Neuronal stem cell (in vitro differentiated cells): Measurements from ENCODE around the gene PTPRB.

Source experiments
- DNase-seq: peaks from one replicate; pipeline ENCODE4 v3.0.0-alpha.2; 2013; ENCODE audit warnings: low spot score
- H2AFZ ChIP-seq: one replicate; pipeline ENCODE4 v1.6.1; 2013; ENCODE audit warnings: mild to moderate bottlenecking, low read length, inconsistent platforms
- H2AK5ac ChIP-seq: 2 replicates; pipeline ENCODE4 v1.6.1; 2013; ENCODE audit warnings: low read depth, mild to moderate bottlenecking, inconsistent platforms, low read length, moderate library complexity, mixed read lengths
- H2BK120ac ChIP-seq: 2 replicates; pipeline ENCODE4 v1.6.1; 2013; ENCODE audit warnings: low read depth, mild to moderate bottlenecking, inconsistent platforms, low read length, moderate library complexity, mixed read lengths
- H2BK12ac ChIP-seq: one replicate; pipeline ENCODE4 v1.6.1; 2013; ENCODE audit warnings: low read length, inconsistent platforms
- H2BK15ac ChIP-seq: 2 replicates; pipeline ENCODE4 v1.6.1; 2013; ENCODE audit warnings: mild to moderate bottlenecking, low read length, inconsistent platforms, mixed read lengths
- H2BK5ac ChIP-seq: one replicate; pipeline ENCODE4 v1.6.1; 2013; ENCODE audit warnings: inconsistent platforms, mild to moderate bottlenecking, low read length, moderate library complexity
- H3K14ac ChIP-seq: one replicate; pipeline ENCODE4 v1.6.1; 2013; ENCODE audit warnings: low read length, inconsistent platforms
- H3K18ac ChIP-seq: 2 replicates; pipeline ENCODE4 v1.6.1; 2013; ENCODE audit warnings: low read length, inconsistent platforms
- H3K23ac ChIP-seq: 2 replicates; pipeline ENCODE4 v1.6.1; 2013; ENCODE audit warnings: low read depth, mild to moderate bottlenecking, mixed read lengths, low read length, inconsistent platforms; ENCODE audit not compliant: poor library complexity
- H3K27ac ChIP-seq: replicated peaks from 3 replicates; pipeline ENCODE4 v1.5.1; 2013; ENCODE audit warnings: low read length, inconsistent platforms
- H3K27me3 ChIP-seq, 3 experiments: 2 replicates each; pipeline ENCODE4 v1.6.1; 2013; ENCODE audit warnings: low read length in 3 of 3, mild to moderate bottlenecking in 2 of 3, inconsistent platforms in 1 of 3, low read depth in 1 of 3, mixed read lengths in 1 of 3, moderate library complexity in 1 of 3; ENCODE audit not compliant: control insufficient read depth in 3 of 3, insufficient read depth in 3 of 3
- H3K36me3 ChIP-seq, 2 donors: replicated peaks in 1 of 2; 2 replicates each; pipeline ENCODE4 v1.6.1; 2013; ENCODE audit warnings: low read length in 2 of 2; ENCODE audit not compliant: control insufficient read depth in 2 of 2, insufficient read depth in 2 of 2
- H3K4ac ChIP-seq: 2 replicates; pipeline ENCODE4 v1.6.1; 2013; ENCODE audit warnings: inconsistent platforms, mild to moderate bottlenecking, low read length, moderate library complexity
- H3K4me1 ChIP-seq, 2 donors: 1 replicate in 1 of 2; 2 replicates in 1 of 2; pipeline ENCODE4 v1.6.1; 2013; ENCODE audit warnings: low read length in 2 of 2, low read depth in 1 of 2; ENCODE audit not compliant: control insufficient read depth in 2 of 2, insufficient read depth in 1 of 2
- H3K4me2 ChIP-seq: one replicate; pipeline ENCODE4 v1.6.1; 2013; ENCODE audit warnings: mild to moderate bottlenecking, low read length, inconsistent platforms; ENCODE audit not compliant: insufficient read depth, poor library complexity, severe bottlenecking
- H3K4me3 ChIP-seq, 2 donors: 2 replicates each; pipeline ENCODE4 v1.5.1; 2013; ENCODE audit warnings: low read length in 2 of 2, mild to moderate bottlenecking in 2 of 2, inconsistent platforms in 1 of 2, moderate library complexity in 1 of 2
- H3K79me1 ChIP-seq: one replicate; pipeline ENCODE4 v1.6.1; 2013; ENCODE audit warnings: low read depth, mild to moderate bottlenecking, inconsistent platforms, low read length, moderate library complexity
- H3K9ac ChIP-seq: one replicate; pipeline ENCODE4 v1.6.1; 2013; ENCODE audit warnings: mild to moderate bottlenecking, low read depth, low read length, inconsistent platforms; ENCODE audit not compliant: poor library complexity
- H3K9me3 ChIP-seq, 2 donors: replicated peaks in 1 of 2; 2 replicates each; pipeline versions ENCODE3 to v1.6.1; 2013; ENCODE audit warnings: low read length in 2 of 2, mild to moderate bottlenecking in 2 of 2, inconsistent platforms in 1 of 2, low read depth in 1 of 2, mixed read lengths in 1 of 2, moderate library complexity in 1 of 2; ENCODE audit not compliant: control insufficient read depth in 2 of 2, insufficient read depth in 1 of 2
- H4K8ac ChIP-seq: one replicate; pipeline ENCODE4 v1.6.1; 2013; ENCODE audit warnings: low read depth, mild to moderate bottlenecking, inconsistent platforms, low read length, moderate library complexity
- H4K91ac ChIP-seq: one replicate; pipeline ENCODE4 v1.6.1; 2013; ENCODE audit warnings: low read length, low read depth, mild to moderate bottlenecking, inconsistent platforms; ENCODE audit not compliant: poor library complexity
- WGBS, 2 donors: extraction: QIAGEN DNeasy Blood & Tissue Kit; methylation state at CpG; one replicate each; pipeline ENCODE4 v1.1.7; 2013; ENCODE audit warnings: missing lambda C conversion rate in 2 of 2, mixed read lengths in 1 of 2; ENCODE audit not compliant: insufficient read length in 2 of 2, insufficient replicate concordance in 1 of 2; ENCODE audit errors: extremely low coverage in 2 of 2; 5-methylcytosine and 5-hydroxymethylcytosine counted together

Gene PTPRB

DNA sequence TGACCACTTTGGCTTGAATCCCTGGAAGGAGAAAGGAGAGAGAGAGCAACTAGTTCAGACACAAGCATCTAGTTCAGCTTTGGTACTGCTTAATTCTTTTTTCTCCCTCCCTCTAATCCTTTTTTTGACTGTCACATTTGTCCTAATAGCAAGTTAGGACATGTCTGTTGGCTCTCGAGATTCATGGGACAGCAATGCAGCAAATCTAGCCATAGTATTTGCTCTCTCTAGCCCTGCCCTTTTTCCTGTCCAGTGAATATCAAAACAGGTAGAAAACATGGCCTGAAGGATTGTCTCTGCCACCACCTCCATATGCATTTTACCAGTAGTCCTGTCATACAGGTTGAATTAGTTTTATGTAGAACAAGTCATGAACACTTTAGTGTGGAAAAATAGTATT is 116.4 kb downstream of the PTPRB start:
- Histone ChIP-seq H3K14ac (no peak overlapping the region), H4K8ac (no peak overlapping the region), H3K4me2 (no peak overlapping the region), H3K36me3 (no peaks in the 10 kb centered on the region), H3K4me3 (no peak overlapping the region), H3K4ac (no peak overlapping the region), H2AK5ac (no peak overlapping the region), H2BK12ac (no peak overlapping the region), H2BK5ac (no peak overlapping the region), H2AFZ (peak overlapping the region; percentile 27), H3K27ac (no peak overlapping the region), H3K18ac (no peak overlapping the region), H3K79me1 (no peaks in the 10 kb centered on the region), H2BK120ac (no peak overlapping the region), H3K27me3 (no peaks in the 10 kb centered on the region), H3K9me3 (peaks cover 0 to 2% of the 10 kb centered on the region in 2 donors), H4K91ac (no peak overlapping the region), H3K23ac (no peak overlapping the region), H2BK15ac (no peak overlapping the region), H3K9ac (no peak overlapping the region), H3K4me1 (no peaks in the 10 kb centered on the region)
- WGBS, 2 donors = no CpG with 5 or more reads among the region's 1 CpG
- DNase-seq = no peak

DNA sequence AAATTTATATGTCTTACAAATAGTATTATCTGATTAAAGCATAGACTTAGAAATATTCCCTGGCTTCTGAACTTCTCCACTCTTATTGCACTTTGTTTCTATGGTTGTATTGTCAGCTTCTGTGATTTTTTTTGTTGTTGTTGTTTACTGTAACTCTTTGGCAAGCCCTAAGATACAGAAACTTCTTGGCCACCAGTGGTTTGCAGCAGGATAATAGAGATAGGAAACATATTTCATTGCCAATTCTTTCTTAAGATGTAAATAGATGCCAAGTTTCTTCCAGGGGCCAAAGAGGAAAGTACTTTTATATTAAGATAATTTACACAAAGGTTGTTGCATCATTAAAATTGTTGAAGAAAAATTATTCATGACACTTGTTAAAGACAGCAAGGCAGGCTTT is 123.8 kb downstream of the PTPRB start:
- Histone ChIP-seq H3K18ac (no peak overlapping the region), H3K14ac (no peak overlapping the region), H3K27me3 (no peaks in the 10 kb centered on the region), H3K4ac (no peak overlapping the region), H3K4me3 (no peak overlapping the region), H3K79me1 (no peaks in the 10 kb centered on the region), H4K8ac (no peak overlapping the region), H2BK5ac (no peak overlapping the region), H3K4me2 (no peak overlapping the region), H2AK5ac (no peak overlapping the region), H3K36me3 (no peaks in the 10 kb centered on the region), H3K4me1 (no peaks in the 10 kb centered on the region), H3K9me3 (no peaks in the 10 kb centered on the region), H3K9ac (no peak overlapping the region), H2BK15ac (no peak overlapping the region), H2BK120ac (no peak overlapping the region), H4K91ac (no peak overlapping the region), H2AFZ (no peak overlapping the region), H3K23ac (no peak overlapping the region), H3K27ac (no peak overlapping the region), H2BK12ac (no peak overlapping the region)
- no peak for DNase-seq

DNA sequence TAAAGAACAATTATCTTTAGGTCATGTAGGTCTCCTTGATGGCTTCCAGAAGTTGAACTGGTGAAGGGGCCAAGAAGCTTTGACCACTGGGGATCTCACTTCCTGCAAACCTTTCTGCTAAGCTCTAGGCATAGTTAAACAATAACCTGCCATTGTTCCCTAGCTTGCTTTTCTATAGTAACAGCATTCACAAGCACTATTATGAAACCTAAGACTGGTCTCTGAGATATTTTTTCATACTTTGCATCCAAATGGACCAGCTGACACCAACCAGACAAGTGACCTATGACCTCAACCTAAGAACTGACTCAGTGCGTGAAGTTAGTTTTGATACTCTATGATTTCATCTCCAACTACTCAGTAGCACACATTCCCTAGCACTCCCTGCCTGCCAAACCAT is 129.1 kb downstream of the PTPRB start:
- Histone ChIP-seq H3K4ac (no peak overlapping the region), H3K4me1 (no peaks in the 10 kb centered on the region), H2AK5ac (no peak overlapping the region), H2BK5ac (no peak overlapping the region), H3K79me1 (no peaks in the 10 kb centered on the region), H4K8ac (no peak overlapping the region), H3K4me2 (no peak overlapping the region), H2AFZ (no peak overlapping the region), H3K9ac (no peak overlapping the region), H2BK15ac (no peak overlapping the region), H3K4me3 (no peak overlapping the region), H3K36me3 (no peaks in the 10 kb centered on the region), H3K14ac (no peak overlapping the region), H3K9me3 (no peaks in the 10 kb centered on the region), H2BK12ac (no peak overlapping the region), H3K27ac (no peak overlapping the region), H4K91ac (no peak overlapping the region), H3K18ac (no peak overlapping the region), H3K27me3 (peaks cover 0 to 2% (median 0%) of the 10 kb centered on the region in 3 experiments), H3K23ac (no peak overlapping the region), H2BK120ac (no peak overlapping the region)
- WGBS, 2 donors = no CpG with 5 or more reads among the region's 1 CpG
- DNase-seq = no peak

DNA sequence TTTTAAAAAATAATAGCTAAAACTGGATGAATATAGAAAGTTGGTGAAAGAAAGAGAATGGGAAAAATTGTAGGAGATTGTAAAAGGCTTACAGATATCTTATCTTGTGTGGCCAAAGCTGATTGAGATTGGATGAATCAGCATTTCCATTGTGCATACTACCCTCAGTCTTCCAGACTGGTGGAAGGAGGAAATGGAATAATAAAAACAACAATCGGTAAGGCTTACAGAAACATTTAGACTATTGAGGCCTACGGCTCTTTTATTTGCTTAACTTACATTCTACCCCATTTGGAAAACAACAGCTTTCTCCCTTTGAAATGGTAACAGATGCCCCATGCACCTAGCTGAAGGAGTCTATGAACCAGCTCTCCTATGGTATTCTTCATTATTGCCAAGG is 129.8 kb downstream of the PTPRB start:
- Histone ChIP-seq H4K91ac (no peak overlapping the region), H3K27ac (no peak overlapping the region), H2AK5ac (no peak overlapping the region), H3K18ac (no peak overlapping the region), H2BK12ac (no peak overlapping the region), H3K4me1 (no peaks in the 10 kb centered on the region), H2BK120ac (no peak overlapping the region), H3K9me3 (no peaks in the 10 kb centered on the region), H3K79me1 (no peaks in the 10 kb centered on the region), H3K9ac (no peak overlapping the region), H3K36me3 (no peaks in the 10 kb centered on the region), H3K4me2 (no peak overlapping the region), H4K8ac (no peak overlapping the region), H3K4ac (no peak overlapping the region), H2BK15ac (no peak overlapping the region), H3K4me3 (no peak overlapping the region), H3K23ac (no peak overlapping the region), H3K27me3 (peaks cover 0 to 2% (median 0%) of the 10 kb centered on the region in 3 experiments), H2BK5ac (no peak overlapping the region), H3K14ac (no peak overlapping the region), H2AFZ (no peak overlapping the region)
- no CpG with 5 or more reads among the region's 2 CpGs for WGBS, 2 donors
- no peak for DNase-seq
